Testis (tissue), 2 donors: ENCODE results near the gene PLK3.

ENCODE experiments used
- POLR2A ChIP-seq: fragments of 450-650 bp; IDR thresholded peaks from one replicate; pipeline ENCODE4 v1.6.1; 2017; ENCODE audit warnings: antibody characterized with exemption, mild to moderate bottlenecking, moderate library complexity
- TF ChIP-seq, protein P1 (sequence below), 3 experiments: fragments of 450-650 bp in 2 of 3; fragments of 200-600 bp in 1 of 3; sonication (generic) in 1 of 3; IDR thresholded peaks; one replicate each; pipeline ENCODE4 v1.5.1; 2016 to 2019; ENCODE audit warnings: antibody characterized with exemption in 3 of 3, mild to moderate bottlenecking in 2 of 3, moderate library complexity in 1 of 3

- TF ChIP-seq, protein P1, sequence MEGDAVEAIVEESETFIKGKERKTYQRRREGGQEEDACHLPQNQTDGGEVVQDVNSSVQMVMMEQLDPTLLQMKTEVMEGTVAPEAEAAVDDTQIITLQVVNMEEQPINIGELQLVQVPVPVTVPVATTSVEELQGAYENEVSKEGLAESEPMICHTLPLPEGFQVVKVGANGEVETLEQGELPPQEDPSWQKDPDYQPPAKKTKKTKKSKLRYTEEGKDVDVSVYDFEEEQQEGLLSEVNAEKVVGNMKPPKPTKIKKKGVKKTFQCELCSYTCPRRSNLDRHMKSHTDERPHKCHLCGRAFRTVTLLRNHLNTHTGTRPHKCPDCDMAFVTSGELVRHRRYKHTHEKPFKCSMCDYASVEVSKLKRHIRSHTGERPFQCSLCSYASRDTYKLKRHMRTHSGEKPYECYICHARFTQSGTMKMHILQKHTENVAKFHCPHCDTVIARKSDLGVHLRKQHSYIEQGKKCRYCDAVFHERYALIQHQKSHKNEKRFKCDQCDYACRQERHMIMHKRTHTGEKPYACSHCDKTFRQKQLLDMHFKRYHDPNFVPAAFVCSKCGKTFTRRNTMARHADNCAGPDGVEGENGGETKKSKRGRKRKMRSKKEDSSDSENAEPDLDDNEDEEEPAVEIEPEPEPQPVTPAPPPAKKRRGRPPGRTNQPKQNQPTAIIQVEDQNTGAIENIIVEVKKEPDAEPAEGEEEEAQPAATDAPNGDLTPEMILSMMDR (IDR thresholded peaks at IDR 0.05): no peak
- no peak for TF ChIP-seq POLR2A
Measured at GRCh38 chr1:44785501-44786137, 14.6 kb upstream of the PLK3 start.
